ENCODE results near the gene SH3TC1. TPM values are rescaled to one million over a fixed set of nuclear protein-coding genes. Genes with fewer than 3 reads are reported as not detected.

Gene SH3TC1
- total RNA-seq, 1 donor from 2014 or later, result 2.5 TPM

DNA sequence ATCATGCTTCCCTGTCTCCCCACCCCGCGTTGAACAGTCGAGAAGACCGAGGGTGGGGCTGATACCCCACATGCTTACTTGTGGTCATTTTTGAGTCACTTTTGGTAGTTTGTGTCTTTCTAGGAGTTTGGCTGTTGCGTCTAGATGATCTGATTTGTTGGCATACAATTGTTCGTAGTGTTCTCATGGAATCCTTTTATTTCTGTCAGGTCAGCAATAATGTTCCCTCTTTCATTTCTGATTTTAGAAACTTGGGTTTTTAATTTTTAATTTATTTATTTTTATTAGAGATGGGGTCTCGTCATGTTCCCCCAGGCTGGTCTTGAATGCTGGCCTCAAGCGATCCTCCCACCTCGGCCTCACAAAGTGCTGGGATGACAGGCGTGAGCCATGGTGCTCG lies 30.9 kb downstream of the SH3TC1 start:
- DNase-seq, result no peak

DNA sequence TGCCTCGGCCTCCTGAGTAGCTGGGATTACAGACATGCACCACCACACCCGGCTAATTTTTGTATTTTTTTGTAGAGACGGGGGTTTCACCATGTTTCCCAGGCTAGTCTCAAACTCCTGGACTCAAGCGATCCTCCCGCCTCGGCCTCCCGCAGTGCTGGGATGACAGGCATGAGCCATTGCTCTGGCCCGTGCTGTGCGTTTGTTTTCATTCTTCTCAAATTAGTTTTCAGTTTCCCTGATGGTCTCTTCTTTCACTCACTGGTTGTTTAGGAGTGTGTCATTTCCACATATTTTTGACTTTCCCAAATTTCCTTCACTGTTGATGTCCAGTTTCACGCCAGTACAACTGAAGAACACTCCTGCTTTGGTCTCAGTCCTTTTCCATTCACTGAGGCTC lies 31.8 kb downstream of the SH3TC1 start:
- DNase-seq, result no peak

DNA sequence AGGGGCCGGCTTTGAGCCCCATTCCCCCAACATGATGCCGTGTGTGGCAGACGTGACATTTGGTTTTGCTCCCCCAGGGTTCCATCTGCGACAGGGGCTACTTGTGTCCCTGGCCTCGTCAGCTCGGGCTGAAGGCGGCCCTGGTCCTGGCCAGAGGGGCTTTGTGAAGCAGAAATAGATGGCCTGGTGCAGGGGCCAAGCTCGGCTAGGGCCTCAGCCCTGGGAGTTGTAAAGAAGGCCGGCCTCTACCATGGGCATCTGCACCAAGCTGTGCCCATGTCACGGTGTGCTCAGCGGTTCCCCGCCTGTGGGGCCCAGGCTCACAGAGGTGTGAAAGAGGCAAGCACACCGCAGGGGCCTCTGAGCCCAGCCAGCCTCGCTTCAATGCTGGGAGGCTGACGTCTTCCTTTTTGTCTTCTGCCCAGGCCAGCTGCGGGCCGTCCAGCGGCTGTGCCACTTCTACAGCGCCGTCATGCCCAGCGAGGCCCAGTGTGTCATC lies 32.5 kb downstream of the SH3TC1 start:
- no peak for DNase-seq

DNA sequence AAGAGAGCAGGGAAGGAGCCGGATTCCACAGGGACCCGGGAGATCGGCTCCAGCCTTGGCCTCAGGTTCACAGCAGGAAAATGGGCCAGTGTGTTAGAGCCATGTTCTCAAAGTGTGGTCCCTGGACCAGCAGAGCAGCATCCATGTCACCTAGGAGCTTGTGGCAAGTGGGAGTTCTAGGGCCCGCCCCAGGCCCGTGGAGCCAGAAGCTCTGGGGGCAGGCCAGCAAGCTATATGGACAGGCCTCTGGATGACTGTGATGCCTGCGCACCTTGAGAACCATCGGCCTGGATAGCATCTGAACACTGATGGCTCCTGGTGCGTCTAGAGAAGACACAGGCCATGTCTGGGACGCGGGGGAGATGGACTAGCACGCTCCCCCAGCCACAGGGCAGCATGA lies 33.7 kb downstream of the SH3TC1 start:
- DNase-seq, result no peak

DNA sequence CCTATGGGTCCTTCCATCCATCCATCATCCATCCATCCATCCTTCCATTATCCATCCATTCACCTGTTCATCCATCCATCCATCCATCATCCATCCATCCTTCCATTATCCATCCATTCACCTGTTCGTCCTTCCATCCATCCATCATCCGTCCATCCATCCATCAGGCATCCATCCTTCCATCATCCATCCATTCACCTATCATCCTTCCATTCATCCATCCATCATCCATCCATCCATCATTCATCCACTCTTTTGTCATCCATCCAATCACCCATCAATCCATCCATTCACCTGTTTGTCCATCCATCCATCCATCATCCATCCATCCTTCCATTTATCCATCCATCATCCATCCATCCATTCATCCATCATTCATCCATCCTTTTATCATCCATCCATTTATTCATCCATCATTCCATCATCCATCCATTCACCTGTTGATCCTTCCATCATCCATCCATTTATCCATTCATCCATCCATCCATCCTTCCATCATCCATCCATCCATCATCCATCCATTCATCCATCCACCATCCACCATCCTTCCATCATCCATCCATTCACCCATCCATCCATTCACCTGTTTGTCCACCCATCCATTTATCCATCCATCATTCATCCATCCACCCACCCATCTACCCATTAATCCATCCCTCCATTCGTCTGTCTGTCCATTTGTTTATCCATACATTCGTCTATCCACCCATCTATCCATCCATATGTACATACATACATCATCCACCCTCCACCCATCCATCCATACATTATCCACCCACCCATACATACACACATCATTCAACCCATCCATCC lies 34.8 kb downstream of the SH3TC1 start:
- DNase-seq, result no peak

DNA sequence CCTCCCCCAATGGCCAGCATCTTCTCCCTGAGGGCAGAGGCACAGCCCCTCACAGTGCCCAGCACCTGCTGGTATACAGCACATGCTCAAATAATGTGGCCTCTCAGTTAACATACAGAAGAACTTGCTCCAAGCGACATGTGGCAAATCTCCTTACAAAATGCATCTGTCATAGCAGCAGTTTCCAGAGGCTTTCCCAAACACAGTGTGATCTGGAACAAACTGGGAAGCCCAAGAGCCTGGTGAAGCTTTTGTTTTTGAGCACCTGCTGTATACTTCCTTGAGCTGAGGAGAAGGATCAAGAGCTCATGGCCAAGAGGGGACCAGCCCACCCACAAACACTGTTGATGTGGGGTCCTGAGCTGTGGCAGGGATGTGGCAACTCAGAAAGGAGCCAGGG lies 35.6 kb downstream of the SH3TC1 start:
- no peak for DNase-seq

DNA sequence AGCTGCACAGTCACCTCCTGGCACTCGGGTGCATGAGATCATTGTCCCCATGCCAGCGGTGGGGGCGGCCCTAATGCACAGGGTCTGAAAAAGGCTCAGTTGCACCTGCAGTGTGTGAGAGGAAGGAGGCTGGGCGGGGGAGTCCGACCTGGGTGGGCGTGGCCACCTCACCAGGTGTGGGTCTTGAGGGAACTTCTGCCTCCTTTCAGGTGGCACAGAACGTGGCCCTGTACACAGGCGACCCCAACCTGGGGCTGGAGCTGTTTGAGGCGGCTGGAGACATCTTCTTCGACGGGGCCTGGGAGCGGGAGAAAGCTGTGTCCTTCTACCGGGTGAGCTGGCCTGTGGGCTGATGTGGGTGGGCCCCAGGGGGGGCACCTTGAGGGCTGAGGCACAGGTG lies 36.1 kb downstream of the SH3TC1 start:
- no peak for DNase-seq

DNA sequence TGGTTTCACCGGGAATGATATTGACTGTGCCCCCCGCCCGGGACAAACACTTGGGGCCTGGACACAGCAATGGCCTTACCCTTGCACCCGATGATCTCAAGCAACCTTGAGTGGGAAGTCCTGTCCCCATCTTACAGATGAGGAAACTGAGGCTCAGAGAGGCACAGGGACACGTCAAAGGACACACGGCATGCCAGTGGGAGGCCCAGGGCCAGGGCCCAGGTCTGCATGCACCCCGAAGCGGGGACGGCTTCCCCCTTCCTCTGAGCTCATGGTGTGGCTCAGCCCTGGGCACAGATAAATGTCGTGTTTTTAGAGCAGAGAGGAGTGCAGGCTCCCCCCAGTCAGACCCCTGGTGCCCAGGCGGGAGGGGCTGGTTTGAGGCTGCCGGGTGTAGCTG lies 36.6 kb downstream of the SH3TC1 start:
- no peak for DNase-seq

DNA sequence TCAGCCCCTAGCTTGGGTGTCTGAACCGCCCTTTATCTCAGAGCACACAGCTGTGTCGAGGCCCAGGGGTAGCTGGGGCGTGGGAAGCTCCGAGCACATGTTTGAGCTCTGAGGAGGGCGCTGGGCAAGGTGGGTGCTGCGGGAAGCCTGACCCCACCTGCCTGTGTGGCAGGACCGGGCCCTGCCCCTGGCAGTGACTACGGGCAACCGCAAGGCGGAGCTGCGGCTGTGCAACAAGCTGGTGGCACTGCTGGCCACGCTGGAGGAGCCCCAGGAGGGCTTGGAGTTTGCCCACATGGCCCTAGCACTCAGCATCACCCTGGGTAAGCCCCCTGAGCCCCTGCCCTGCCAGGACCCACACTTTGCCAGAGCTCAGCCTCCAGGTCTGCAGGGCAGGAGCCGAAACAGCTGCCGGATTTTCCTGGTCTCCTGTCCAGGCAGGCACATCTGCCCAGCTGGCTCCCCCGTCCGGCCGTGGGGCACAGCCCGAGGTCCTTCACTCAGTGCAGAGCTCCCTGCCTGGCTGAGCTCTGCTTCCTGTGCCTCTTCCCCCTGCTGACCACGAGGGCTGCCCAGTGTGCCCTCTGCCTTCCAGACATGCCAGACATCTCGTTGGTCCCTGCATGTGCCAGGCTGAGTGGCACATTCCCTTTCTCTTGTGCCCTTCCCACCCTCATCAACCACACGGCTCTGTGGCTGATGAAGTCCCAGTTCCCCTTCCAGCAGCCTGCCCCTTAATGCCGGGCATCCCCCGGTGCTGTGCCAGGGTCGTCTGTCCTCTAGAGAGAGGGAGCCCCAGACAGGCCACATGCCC lies 37.2 kb downstream of the SH3TC1 start:
- DNase-seq, result no peak

DNA sequence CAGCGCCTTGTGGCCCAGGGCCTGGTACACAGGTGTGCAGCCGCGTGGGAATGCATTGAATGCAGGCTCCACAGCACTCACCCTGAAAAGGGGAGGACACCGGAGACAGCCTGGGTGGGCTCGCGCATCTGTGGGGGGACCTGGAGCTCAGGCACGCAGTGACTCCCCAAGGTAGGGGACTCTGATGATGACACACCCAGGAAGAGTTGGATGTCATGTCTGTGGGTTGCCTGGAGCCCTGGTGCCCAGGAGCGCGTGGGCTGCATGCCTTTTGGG lies 37.8 kb downstream of the SH3TC1 start:
- no peak for DNase-seq

DNA sequence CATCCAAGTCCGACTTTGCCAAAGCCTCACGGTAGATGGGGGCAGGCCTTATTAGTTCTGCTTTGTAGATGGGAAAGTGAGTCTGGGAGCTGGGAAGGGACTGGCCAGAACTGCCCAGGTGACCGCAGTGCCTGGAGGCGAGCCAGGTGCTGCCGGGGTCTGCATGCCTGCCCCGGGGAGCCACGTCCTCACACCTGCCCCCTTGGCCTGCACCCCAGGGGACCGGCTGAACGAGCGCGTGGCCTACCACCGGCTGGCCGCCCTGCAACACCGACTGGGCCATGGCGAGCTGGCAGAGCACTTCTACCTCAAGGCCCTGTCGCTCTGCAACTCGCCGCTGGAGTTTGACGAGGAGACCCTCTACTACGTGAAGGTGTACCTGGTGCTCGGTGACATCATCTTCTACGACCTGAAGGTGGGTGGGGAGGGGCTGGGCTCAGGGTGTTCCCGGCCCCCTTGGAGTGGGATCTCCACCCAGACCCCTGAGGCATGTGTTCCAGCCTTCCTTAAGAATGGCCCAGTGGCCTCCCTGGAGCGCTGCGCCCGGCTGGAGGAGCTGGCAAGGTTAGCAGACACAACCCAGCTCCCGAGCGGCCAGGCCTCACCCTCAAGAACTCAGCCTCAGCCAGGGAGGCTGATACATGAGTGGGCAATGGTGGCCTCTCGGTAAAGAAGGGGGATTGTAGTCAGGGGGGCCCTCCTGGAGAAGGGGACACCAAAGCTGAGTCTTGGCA lies 38.3 kb downstream of the SH3TC1 start:
- no peak for DNase-seq

DNA sequence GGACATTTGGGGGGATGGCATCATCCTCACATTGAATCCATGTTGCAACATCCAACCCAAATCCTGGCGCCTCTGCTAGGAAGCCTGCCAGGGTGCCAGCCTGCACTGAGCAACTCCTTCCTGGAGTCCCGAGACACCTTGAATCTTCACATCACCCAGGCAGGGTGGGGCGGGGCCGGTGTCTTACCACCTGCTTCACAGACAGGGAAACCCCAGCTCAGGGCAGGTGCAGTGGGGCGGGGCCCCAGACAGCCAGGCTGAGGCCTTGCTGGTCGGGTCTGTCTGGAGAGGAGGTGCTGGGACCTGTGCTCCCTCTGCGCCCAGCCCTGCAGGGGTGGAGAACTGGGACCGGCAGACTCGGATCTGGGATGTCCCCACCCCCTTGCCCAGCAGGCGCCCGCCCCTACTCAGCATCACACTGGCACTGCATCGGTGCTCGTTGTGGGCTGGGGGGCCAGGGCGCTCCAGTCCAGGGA lies 39.0 kb downstream of the SH3TC1 start:
- DNase-seq, result no peak

DNA sequence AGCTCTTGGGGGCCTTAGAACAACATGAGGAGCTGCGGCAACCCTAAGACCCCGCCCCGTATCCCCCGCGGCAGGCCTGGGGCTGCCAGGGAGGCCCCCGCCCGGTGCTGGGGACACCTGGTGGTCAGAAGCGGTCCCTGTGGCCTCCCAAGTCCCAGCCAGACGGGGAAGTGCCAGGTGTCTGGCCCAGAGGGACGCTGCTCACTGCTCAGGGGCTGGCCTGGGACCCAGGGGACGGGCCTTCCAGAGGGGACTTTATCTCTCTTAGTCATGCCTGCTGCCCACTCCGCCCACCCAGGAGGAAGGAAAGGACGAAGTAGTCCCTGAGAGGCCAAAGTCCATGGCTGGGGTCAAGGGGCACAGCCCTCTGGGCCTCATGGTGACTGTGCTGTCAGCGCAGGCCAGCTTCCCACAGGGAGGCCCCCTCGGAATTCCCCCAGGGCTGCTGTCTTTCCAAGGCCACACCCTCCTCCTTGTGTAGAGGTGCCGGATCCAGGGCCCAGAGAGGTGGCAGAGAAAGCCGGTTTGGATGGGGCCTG lies 39.5 kb downstream of the SH3TC1 start:
- no peak for DNase-seq

DNA sequence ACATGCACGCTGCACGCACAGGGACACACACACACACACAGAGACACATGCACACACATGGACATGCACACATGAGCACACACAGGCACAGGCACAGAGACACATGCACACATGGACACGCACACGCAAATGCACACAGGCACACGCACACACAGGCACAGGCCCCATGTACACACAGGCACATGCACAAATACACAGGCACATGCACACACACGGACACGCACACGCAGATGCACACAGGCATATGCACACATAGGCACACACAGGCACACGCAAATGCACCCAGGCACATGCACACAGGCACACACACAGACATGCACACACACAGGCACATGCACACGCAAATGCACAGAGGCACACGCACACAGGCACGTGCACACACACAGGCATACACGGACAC lies 40.1 kb downstream of the SH3TC1 start:
- DNase-seq, result no peak

DNA sequence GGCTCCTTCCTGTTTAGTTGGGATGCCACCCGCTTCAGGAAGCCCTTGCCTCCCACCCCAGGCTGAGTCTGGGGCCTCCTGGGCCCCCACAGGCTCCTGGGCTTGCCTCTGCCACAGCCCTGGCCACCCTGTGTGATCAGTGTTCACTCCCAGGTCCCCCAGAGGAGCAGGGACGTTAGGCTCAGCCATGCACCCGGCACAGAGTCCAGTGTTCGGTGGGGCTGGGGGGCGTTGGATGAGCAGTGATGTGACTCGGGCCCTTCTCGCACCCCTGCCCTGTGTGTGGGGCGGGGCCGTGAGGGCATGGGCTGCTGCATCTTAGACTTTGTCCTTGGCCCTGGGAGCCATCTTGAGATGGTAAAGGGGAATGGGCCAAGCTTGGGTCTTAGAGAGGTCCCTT lies 40.6 kb downstream of the SH3TC1 start:
- no peak for DNase-seq

DNA sequence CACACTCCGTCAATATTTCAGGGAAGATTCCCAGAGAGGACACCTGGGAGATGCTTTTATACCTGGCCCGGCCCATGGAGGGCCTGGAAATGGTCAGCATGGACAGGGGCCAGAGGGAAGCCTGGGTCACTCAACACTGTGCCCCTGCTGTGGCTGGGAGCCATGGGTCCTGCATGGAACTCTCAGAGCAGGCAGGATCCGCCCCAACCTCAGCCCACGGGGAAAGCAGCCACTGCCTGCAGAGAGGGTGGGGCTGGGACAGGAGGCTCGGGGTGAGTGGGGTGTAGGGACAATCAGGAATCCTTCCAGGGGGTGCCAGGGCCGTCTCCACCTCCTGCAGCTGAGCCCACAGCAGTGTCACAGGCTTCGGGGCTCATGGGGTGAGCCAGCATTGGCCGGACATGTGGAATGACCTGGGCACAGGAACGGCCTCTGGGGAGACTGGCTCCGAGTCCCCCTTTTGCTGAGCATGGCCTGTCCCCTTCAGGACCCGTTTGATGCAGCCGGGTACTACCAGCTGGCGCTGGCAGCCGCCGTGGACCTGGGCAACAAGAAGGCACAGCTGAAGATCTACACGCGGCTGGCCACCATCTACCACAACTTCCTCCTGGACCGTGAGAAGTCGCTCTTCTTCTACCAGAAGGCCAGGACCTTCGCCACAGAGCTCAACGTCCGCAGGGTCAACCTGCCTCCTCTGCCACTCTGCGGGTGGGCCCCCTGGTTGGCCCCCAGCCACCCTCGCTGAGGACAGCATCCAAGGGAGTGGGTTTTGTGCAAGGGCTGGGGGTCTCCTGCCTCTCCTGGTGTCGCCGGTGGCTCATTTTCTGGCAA lies 41.3 kb downstream of the SH3TC1 start:
- no peak for DNase-seq

DNA sequence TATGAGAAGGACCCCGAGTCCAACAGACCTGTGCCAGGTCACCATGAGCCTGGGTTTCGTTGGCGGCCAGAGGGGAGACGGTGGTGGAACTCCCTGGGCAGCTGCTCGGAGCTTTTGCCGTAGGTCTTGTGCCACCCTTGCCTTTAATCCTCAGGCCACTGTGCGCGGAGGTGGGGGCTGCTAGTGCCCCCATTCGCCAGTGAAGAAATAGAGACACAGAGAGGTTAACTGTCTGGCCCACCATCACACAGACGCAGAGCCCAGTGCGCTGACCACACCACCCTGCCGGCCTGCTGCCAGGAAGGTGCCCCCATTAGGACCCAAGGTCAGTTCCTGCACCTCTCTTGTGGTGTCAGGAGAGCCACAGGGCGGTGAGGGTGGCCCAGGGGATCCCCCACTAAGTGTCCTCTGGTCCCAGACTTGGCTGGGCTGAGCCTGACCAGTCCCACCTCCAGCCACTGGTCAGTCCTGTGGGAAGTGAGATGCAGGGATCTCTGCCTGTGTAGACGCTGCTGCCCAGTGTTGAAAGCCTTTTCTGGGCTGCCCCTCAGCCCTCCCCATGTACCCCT lies 42.2 kb downstream of the SH3TC1 start:
- DNase-seq, result no peak

DNA sequence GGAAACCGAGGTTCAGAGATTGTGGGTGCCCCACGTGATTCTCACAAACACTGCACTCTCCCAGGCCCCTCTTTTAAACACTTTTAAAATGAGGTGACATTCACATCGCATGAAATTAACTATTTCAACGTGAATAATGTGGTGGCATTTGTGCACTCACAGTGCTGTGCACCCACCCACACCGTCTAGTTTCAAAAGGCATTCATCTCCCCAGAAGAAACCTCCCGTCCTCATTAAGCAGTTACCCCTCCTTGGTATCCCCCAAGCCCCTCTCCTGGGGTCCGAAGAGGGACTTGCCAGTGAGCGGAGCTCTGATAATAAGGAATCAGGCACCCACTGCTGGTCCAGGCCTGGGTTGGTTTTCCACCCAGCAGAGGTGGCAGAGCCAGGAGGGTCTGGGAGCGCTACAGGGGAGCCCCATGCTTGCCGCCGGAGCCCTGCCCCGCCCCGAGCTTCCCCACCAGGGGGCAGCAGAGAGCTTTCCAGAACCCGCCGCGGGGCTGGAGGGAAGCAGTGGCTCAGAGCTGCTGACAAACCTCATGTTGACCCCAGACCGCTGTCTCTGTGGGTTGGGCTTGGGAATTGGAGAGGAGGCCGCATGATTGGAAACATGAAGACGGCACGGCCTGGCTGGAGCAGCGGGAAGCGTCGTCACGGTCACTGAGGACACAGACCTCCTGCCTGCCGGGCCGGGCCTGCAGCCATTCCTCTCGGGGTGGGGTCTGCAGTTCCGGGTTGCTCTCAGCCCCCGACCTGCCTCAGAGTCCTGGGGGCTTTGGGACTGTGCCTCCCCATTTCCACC lies 43.0 kb downstream of the SH3TC1 start:
- DNase-seq, result peak; percentile 60

DNA sequence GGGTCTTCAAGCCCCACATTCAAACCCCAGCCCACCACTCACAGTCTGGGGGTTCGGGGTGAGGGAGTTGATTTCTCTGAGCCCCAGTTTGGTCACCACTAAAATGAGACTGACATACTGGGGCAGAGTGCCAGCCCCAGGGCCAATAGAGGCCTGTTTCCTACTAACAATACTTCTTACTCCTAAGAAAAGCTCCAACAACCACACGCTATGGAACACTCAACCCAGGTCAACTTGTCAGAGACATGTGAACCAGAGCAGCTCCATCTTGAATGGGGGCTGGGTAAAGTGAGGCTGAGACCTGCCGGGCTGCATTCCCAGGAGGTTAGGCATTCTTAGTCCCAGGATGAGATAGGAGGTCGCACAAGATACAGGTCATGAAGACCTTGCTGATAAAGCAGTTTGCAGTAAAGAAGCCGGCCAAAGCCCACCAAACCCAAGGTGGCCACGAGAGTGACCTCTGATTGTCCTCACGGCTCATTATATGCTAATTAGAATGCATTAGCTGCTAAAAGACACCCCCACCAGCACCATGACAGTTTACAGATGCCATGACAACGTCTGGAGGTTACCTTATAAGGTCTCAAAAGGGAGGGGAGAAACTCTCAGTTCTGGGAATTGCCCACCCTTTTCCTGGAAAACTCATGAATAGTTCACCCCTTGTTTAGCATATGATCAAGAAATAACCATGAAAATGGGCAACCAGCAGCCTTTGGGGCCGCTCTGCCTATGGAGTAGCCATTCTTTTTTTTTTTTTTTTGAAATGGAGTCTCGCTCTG lies 43.9 kb downstream of the SH3TC1 start:
- DNase-seq, result no peak
